ENCODE results near the gene METTL25.

Gene METTL25

GRCh38 chr12:82400819-82401218, 42.5 kb downstream of the METTL25 start:
- no peaks in the 10 kb centered on the region for H3K4me1 ChIP-seq (ENCODE audit: control insufficient read depth, insufficient read depth, low read length)
- no peaks in the 10 kb centered on the region for H3K9me3 ChIP-seq (ENCODE audit: control insufficient read depth, insufficient read depth, low read length)
- H3K27ac ChIP-seq (ENCODE audit: low read length) = no peak overlapping the region
- H3K36me3 ChIP-seq (ENCODE audit: control insufficient read depth, insufficient read depth, low read length) = no peaks in the 10 kb centered on the region
- no peaks in the 10 kb centered on the region for H3K27me3 ChIP-seq (ENCODE audit: control insufficient read depth, insufficient read depth, low read length)
- no CpG with 5 or more reads among the region's 2 CpGs for WGBS (ENCODE audit: insufficient coverage, insufficient read length)
- no peak overlapping the region for H3K4me3 ChIP-seq (ENCODE audit: low read length)
- DNase-seq (ENCODE audit: low read depth, low spot score) = no peak

GRCh38 chr12:82406651-82407050, 48.3 kb downstream of the METTL25 start:
- no peak overlapping the region for H3K4me3 ChIP-seq (ENCODE audit: low read length)
- no CpG with 5 or more reads among the region's 1 CpG for WGBS (ENCODE audit: insufficient coverage, insufficient read length)
- no peak for DNase-seq (ENCODE audit: low read depth, low spot score)
- H3K27me3 ChIP-seq (ENCODE audit: control insufficient read depth, insufficient read depth, low read length) = no peaks in the 10 kb centered on the region
- H3K4me1 ChIP-seq (ENCODE audit: control insufficient read depth, insufficient read depth, low read length) = no peaks in the 10 kb centered on the region
- no peak overlapping the region for H3K27ac ChIP-seq (ENCODE audit: low read length)
- H3K9me3 ChIP-seq (ENCODE audit: control insufficient read depth, insufficient read depth, low read length) = no peaks in the 10 kb centered on the region
- H3K36me3 ChIP-seq (ENCODE audit: control insufficient read depth, insufficient read depth, low read length) = no peaks in the 10 kb centered on the region

- no CpG with 5 or more reads among the region's 5 CpGs for WGBS (ENCODE audit: insufficient coverage, insufficient read length)
- H3K4me3 ChIP-seq (ENCODE audit: low read length) = no peak overlapping the region
- no peak overlapping the region for H3K27ac ChIP-seq (ENCODE audit: low read length)
- H3K4me1 ChIP-seq (ENCODE audit: control insufficient read depth, insufficient read depth, low read length) = no peaks in the 10 kb centered on the region
- H3K27me3 ChIP-seq (ENCODE audit: control insufficient read depth, insufficient read depth, low read length) = no peaks in the 10 kb centered on the region
- no peaks in the 10 kb centered on the region for H3K36me3 ChIP-seq (ENCODE audit: control insufficient read depth, insufficient read depth, low read length)
- no peak for DNase-seq (ENCODE audit: low read depth, low spot score)
- no peaks in the 10 kb centered on the region for H3K9me3 ChIP-seq (ENCODE audit: control insufficient read depth, insufficient read depth, low read length)
These were observed 49.2 kb downstream of the METTL25 start for GRCh38 chr12:82407481-82407880.

GRCh38 chr12:82408844-82409243, 50.5 kb downstream of the METTL25 start:
- Histone ChIP-seq H3K27me3 (ENCODE audit: control insufficient read depth, insufficient read depth, low read length) (no peaks in the 10 kb centered on the region), H3K36me3 (ENCODE audit: control insufficient read depth, insufficient read depth, low read length) (no peaks in the 10 kb centered on the region), H3K4me3 (ENCODE audit: low read length) (no peak overlapping the region), H3K9me3 (ENCODE audit: control insufficient read depth, insufficient read depth, low read length) (no peaks in the 10 kb centered on the region), H3K27ac (ENCODE audit: low read length) (no peak overlapping the region), H3K4me1 (ENCODE audit: control insufficient read depth, insufficient read depth, low read length) (no peaks in the 10 kb centered on the region)
- WGBS (ENCODE audit: insufficient coverage, insufficient read length) = no CpG with 5 or more reads among the region's 1 CpG
- no peak for DNase-seq (ENCODE audit: low read depth, low spot score)

GRCh38 chr12:82411546-82412230, 53.4 kb downstream of the METTL25 start:
- H3K36me3 ChIP-seq (ENCODE audit: control insufficient read depth, insufficient read depth, low read length) = no peaks in the 10 kb centered on the region
- no peaks in the 10 kb centered on the region for H3K4me1 ChIP-seq (ENCODE audit: control insufficient read depth, insufficient read depth, low read length)
- H3K27me3 ChIP-seq (ENCODE audit: control insufficient read depth, insufficient read depth, low read length) = no peaks in the 10 kb centered on the region
- WGBS (ENCODE audit: insufficient coverage, insufficient read length) = no CpG with 5 or more reads among the region's 4 CpGs
- DNase-seq (ENCODE audit: low read depth, low spot score) = no peak
- no peaks in the 10 kb centered on the region for H3K9me3 ChIP-seq (ENCODE audit: control insufficient read depth, insufficient read depth, low read length)
- H3K4me3 ChIP-seq (ENCODE audit: low read length) = no peak overlapping the region
- no peak overlapping the region for H3K27ac ChIP-seq (ENCODE audit: low read length)

GRCh38 chr12:82412246-82412645, 53.9 kb downstream of the METTL25 start:
- Histone ChIP-seq H3K4me3 (ENCODE audit: low read length) (no peak overlapping the region), H3K36me3 (ENCODE audit: control insufficient read depth, insufficient read depth, low read length) (no peaks in the 10 kb centered on the region), H3K9me3 (ENCODE audit: control insufficient read depth, insufficient read depth, low read length) (no peaks in the 10 kb centered on the region), H3K4me1 (ENCODE audit: control insufficient read depth, insufficient read depth, low read length) (no peaks in the 10 kb centered on the region), H3K27ac (ENCODE audit: low read length) (no peak overlapping the region), H3K27me3 (ENCODE audit: control insufficient read depth, insufficient read depth, low read length) (no peaks in the 10 kb centered on the region)
- DNase-seq (ENCODE audit: low read depth, low spot score) = no peak
- WGBS (ENCODE audit: insufficient coverage, insufficient read length) = no CpG with 5 or more reads among the region's 1 CpG

GRCh38 chr12:82414044-82414443, 55.7 kb downstream of the METTL25 start:
- Histone ChIP-seq H3K4me1 (ENCODE audit: control insufficient read depth, insufficient read depth, low read length) (no peaks in the 10 kb centered on the region), H3K36me3 (ENCODE audit: control insufficient read depth, insufficient read depth, low read length) (no peaks in the 10 kb centered on the region), H3K4me3 (ENCODE audit: low read length) (no peak overlapping the region), H3K27me3 (ENCODE audit: control insufficient read depth, insufficient read depth, low read length) (no peaks in the 10 kb centered on the region), H3K27ac (ENCODE audit: low read length) (no peak overlapping the region), H3K9me3 (ENCODE audit: control insufficient read depth, insufficient read depth, low read length) (no peaks in the 10 kb centered on the region)
- DNase-seq (ENCODE audit: low read depth, low spot score) = no peak
- WGBS (ENCODE audit: insufficient coverage, insufficient read length) = no CpG with 5 or more reads among the region's 2 CpGs

GRCh38 chr12:82414926-82415325, 56.6 kb downstream of the METTL25 start:
- Histone ChIP-seq H3K36me3 (ENCODE audit: control insufficient read depth, insufficient read depth, low read length) (no peaks in the 10 kb centered on the region), H3K9me3 (ENCODE audit: control insufficient read depth, insufficient read depth, low read length) (no peaks in the 10 kb centered on the region), H3K4me3 (ENCODE audit: low read length) (no peak overlapping the region), H3K27me3 (ENCODE audit: control insufficient read depth, insufficient read depth, low read length) (no peaks in the 10 kb centered on the region), H3K4me1 (ENCODE audit: control insufficient read depth, insufficient read depth, low read length) (no peaks in the 10 kb centered on the region), H3K27ac (ENCODE audit: low read length) (no peak overlapping the region)
- DNase-seq (ENCODE audit: low read depth, low spot score) = no peak
- WGBS (ENCODE audit: insufficient coverage, insufficient read length) = no CpG with 5 or more reads among the region's 1 CpG

- WGBS (ENCODE audit: insufficient coverage, insufficient read length) = 100% methylated on average over 1 of the region's 3 CpGs
- Histone ChIP-seq H3K4me1 (ENCODE audit: control insufficient read depth, insufficient read depth, low read length) (no peaks in the 10 kb centered on the region), H3K27me3 (ENCODE audit: control insufficient read depth, insufficient read depth, low read length) (no peaks in the 10 kb centered on the region), H3K36me3 (ENCODE audit: control insufficient read depth, insufficient read depth, low read length) (no peaks in the 10 kb centered on the region), H3K27ac (ENCODE audit: low read length) (no peak overlapping the region), H3K4me3 (ENCODE audit: low read length) (no peak overlapping the region), H3K9me3 (ENCODE audit: control insufficient read depth, insufficient read depth, low read length) (no peaks in the 10 kb centered on the region)
- no peak for DNase-seq (ENCODE audit: low read depth, low spot score)
These were observed 57.1 kb downstream of the METTL25 start for GRCh38 chr12:82415402-82415801.

- no peak overlapping the region for H3K4me3 ChIP-seq (ENCODE audit: low read length)
- H3K4me1 ChIP-seq (ENCODE audit: control insufficient read depth, insufficient read depth, low read length) = no peaks in the 10 kb centered on the region
- no peak overlapping the region for H3K27ac ChIP-seq (ENCODE audit: low read length)
- no CpG with 5 or more reads among the region's 2 CpGs for WGBS (ENCODE audit: insufficient coverage, insufficient read length)
- no peak for DNase-seq (ENCODE audit: low read depth, low spot score)
- H3K9me3 ChIP-seq (ENCODE audit: control insufficient read depth, insufficient read depth, low read length) = no peaks in the 10 kb centered on the region
- H3K27me3 ChIP-seq (ENCODE audit: control insufficient read depth, insufficient read depth, low read length) = no peaks in the 10 kb centered on the region
- H3K36me3 ChIP-seq (ENCODE audit: control insufficient read depth, insufficient read depth, low read length) = no peaks in the 10 kb centered on the region
These were observed 66.9 kb downstream of the METTL25 start for GRCh38 chr12:82425241-82425640.

GRCh38 chr12:82426081-82426480, 67.8 kb downstream of the METTL25 start:
- no peaks in the 10 kb centered on the region for H3K4me1 ChIP-seq (ENCODE audit: control insufficient read depth, insufficient read depth, low read length)
- WGBS (ENCODE audit: insufficient coverage, insufficient read length) = no CpG with 5 or more reads among the region's 4 CpGs

More at GRCh38 chr12:82426081-82426480, 67.8 kb downstream of the METTL25 start:
- DNase-seq (ENCODE audit: low read depth, low spot score) = no peak
- H3K4me3 ChIP-seq (ENCODE audit: low read length) = no peak overlapping the region
- no peaks in the 10 kb centered on the region for H3K27me3 ChIP-seq (ENCODE audit: control insufficient read depth, insufficient read depth, low read length)
- H3K9me3 ChIP-seq (ENCODE audit: control insufficient read depth, insufficient read depth, low read length) = no peaks in the 10 kb centered on the region
- H3K27ac ChIP-seq (ENCODE audit: low read length) = no peak overlapping the region
- no peaks in the 10 kb centered on the region for H3K36me3 ChIP-seq (ENCODE audit: control insufficient read depth, insufficient read depth, low read length)
